VCaP (cell line): ENCODE data around the gene C17orf107.
A peak's percentile ranks its signal among the peaks of the same experiment; 100 is the strongest.

Experiments used
- H3K27ac ChIP-seq: fragments of 450-650 bp; 2 replicates; pipeline ENCODE4 v1.5.1; 2017
- TF ChIP-seq, protein P1 (sequence below): fragments of 450-650 bp; conservative IDR thresholded peaks from 2 replicates; pipeline ENCODE4 v1.5.1; 2017; ENCODE audit warnings: mild to moderate bottlenecking, moderate library complexity

C17orf107 gene

DNA sequence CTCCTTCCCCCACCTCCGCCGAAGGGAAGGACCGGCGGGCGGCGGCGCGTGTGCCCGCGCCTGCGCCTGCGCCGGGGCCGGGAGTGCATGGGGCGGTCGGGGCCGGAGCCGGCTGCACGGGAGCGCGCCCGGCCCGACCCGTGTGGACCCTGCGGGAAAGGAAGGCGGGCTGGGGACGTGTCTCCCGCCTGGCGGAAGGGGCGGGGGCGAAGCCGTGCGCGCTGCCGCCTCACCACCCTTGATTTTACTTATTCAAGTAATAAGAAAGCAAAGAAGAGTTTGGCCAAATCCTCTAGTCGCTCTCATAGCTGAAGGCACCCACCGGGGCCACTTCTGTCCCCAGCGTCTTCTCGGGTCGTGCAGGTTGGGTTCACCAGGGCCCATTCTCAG lies 49.6 kb downstream of the C17orf107 start:
- TF ChIP-seq, protein P1, sequence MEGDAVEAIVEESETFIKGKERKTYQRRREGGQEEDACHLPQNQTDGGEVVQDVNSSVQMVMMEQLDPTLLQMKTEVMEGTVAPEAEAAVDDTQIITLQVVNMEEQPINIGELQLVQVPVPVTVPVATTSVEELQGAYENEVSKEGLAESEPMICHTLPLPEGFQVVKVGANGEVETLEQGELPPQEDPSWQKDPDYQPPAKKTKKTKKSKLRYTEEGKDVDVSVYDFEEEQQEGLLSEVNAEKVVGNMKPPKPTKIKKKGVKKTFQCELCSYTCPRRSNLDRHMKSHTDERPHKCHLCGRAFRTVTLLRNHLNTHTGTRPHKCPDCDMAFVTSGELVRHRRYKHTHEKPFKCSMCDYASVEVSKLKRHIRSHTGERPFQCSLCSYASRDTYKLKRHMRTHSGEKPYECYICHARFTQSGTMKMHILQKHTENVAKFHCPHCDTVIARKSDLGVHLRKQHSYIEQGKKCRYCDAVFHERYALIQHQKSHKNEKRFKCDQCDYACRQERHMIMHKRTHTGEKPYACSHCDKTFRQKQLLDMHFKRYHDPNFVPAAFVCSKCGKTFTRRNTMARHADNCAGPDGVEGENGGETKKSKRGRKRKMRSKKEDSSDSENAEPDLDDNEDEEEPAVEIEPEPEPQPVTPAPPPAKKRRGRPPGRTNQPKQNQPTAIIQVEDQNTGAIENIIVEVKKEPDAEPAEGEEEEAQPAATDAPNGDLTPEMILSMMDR, result no peak
- peak overlapping the region; percentile 91 for H3K27ac ChIP-seq

DNA sequence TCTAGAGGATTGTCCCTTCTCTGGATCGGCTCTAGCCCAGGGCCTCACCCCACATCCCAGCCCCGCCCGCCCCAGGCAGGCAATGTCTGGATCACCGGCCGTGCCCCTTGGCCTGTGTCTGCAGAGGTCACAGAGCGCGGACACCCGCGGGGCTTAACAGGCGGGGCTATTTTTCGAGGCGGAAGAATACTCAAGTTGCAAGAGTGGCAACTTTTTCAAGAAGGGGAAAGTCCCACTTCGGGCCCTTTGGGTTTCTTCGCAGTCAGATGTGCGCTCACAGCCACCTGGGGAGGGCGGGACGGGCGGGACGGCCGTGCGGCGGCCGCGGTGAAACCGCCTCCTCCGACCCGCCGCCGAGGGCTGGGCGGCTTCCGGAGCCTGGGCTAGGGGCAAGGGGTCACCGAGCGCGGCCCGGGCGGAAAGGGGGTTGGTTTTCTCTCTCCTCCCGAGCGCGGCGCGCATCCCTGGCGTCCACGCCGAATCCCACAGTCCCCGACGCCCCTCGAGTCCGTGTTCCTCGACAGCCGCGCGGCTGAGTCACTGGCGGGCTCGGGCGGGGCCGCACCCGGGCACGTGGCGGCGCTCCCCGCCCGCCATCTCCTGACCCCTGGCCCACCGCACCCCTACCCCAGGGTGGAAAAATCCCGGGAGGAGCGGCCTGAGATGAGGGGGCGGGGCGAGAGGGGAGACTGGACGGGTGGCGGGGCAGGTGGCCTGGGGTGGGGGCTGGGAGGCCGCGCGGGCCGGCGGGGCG lies 50.2 kb downstream of the C17orf107 start:
- TF ChIP-seq, protein P1, result no peak
- H3K27ac ChIP-seq, result peak overlapping the region; percentile 91

DNA sequence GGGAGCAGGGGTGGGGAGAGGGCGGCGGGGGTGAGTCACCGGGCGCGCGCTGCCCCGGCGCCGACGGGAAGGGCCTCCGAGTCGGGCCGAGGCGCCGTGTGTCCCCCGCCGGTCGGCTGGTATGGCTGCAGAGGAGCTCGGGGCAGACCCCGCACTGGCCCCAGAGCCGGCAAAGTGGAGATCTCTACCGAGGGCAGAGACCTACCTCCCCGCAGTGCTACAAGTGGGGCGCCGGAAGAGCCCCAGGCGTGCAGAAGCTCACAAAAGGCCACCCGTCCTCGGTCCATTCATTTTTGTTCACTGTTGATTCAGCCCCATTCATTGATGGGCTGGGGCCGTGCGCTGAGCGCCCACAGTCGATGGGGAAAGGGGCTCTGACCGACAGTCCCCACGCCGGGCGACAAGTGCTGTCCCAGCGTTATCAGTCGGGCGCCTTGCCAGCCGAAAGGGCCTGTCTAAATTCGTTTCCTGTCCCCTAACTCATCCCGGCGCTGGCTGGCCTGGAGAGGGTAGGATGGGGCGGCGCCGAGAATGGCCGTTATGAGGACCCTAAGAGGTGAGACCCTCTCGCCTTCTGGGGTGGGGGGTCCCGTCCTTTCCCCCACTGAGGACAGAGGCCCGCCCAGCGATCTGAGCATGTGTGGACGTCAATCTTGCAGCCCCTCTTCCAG lies 50.9 kb downstream of the C17orf107 start:
- TF ChIP-seq, protein P1, result no peak
- peak overlapping the region; percentile 91 for H3K27ac ChIP-seq

DNA sequence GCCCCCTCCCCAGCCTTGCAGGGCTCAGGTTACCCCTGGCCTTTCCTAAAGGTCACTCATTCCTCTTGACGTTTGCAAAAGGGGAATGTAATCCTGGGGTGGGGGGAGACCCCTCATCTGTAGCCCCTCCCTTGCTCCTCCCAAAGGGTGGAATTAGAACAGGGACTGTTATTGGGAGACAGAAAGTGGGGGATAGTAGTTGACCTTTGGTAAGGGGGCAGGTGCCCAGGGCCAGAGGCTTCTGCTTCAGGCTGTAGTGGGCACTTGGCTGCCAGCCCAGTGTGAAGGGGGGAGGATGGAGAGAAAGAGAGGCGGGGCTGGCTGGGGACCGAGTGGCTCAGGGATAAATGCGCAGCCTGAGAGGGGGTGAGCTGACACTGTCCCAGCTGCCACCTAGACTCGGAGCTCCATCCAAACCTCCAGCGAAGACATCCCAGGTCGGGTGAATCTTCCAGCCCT lies 51.4 kb downstream of the C17orf107 start, which contains the start of gene ENO3:
Gene ENO3 (plus strand): TSS at position 374 of the 459 bp plus-strand sequence. CDS start 711 bp downstream, outside the sequence.
- TF ChIP-seq, protein P1, result no peak

DNA sequence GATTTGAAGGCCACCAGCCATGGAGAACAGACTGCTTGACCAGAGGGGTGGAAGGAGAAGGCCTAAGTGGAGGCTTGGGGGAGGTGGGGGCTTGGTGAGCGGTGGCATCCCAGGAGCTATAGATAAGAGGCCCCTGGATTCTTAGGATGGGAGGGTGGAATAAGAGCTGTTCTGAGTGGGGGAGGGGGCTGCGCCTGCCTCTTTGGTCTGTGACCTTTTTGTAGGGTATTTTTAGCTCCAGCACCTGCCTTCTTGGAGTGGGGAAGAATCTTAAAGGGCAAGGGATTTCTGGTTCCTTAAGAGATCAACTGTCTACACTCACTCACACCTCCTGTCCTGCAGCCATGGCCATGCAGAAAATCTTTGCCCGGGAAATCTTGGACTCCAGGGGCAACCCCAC lies 52.1 kb downstream of the C17orf107 start:
- TF ChIP-seq, protein P1, result no peak
- H3K27ac ChIP-seq, result no peak overlapping the region

More for the DNA sequence above, 51.4 kb downstream of the C17orf107 start, which contains the start of gene ENO3:
- peak within 1 kb of the TSS; percentile 91 for H3K27ac ChIP-seq
